ENCODE data around the gene BICC1. TPM values are rescaled to one million over a fixed set of nuclear protein-coding genes. Genes with fewer than 3 reads are reported as not detected.

BICC1 gene
- total RNA-seq, 6 donors from 2014 or later: 3.1 to 10.5 (median 3.9) TPM

GRCh38 chr10:58820861-58821751 is 308.4 kb downstream of the BICC1 start:
- H3K4me3 ChIP-seq: no peak overlapping the region
- H3K9me3 ChIP-seq: no peaks in the 10 kb centered on the region
- DNase-seq (no peak), ATAC-seq (ENCODE audit: low FRiP score in 2 of 2) (peak in 1 of 2 donors; percentile 17)
- no peaks in the 10 kb centered on the region for H3K27me3 ChIP-seq
- no peak for TF ChIP-seq POLR2A (IDR thresholded peaks at IDR 0.05)
- TF ChIP-seq, protein P1, sequence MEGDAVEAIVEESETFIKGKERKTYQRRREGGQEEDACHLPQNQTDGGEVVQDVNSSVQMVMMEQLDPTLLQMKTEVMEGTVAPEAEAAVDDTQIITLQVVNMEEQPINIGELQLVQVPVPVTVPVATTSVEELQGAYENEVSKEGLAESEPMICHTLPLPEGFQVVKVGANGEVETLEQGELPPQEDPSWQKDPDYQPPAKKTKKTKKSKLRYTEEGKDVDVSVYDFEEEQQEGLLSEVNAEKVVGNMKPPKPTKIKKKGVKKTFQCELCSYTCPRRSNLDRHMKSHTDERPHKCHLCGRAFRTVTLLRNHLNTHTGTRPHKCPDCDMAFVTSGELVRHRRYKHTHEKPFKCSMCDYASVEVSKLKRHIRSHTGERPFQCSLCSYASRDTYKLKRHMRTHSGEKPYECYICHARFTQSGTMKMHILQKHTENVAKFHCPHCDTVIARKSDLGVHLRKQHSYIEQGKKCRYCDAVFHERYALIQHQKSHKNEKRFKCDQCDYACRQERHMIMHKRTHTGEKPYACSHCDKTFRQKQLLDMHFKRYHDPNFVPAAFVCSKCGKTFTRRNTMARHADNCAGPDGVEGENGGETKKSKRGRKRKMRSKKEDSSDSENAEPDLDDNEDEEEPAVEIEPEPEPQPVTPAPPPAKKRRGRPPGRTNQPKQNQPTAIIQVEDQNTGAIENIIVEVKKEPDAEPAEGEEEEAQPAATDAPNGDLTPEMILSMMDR (IDR thresholded peaks at IDR 0.05): no peak
- 78 to 81% methylated on average over 7 of the region's 7 CpGs for WGBS, 2 donors
- no peaks in the 10 kb centered on the region for H3K36me3 ChIP-seq
- H3K27ac ChIP-seq: no peak overlapping the region
- H3K4me1 ChIP-seq: peaks cover 0 to 9% (median 3%) of the 10 kb centered on the region in 4 donors

GRCh38 chr10:58821752-58822056 is 309.0 kb downstream of the BICC1 start:
- TF ChIP-seq POLR2AphosphoS5 (IDR thresholded peaks at IDR 0.05) (no peak), POLR2A (IDR thresholded peaks at IDR 0.05) (no peak), EP300 (IDR thresholded peaks at IDR 0.05) (no peak)
- TF ChIP-seq, protein P1 (IDR thresholded peaks at IDR 0.05): no peak
- Histone ChIP-seq H3K9me3 (no peaks in the 10 kb centered on the region), H3K27ac (no peak overlapping the region), H3K27me3 (no peaks in the 10 kb centered on the region), H3K4me3 (no peak overlapping the region), H3K4me1 (peaks cover 0 to 9% (median 3%) of the 10 kb centered on the region in 4 donors), H3K36me3 (no peaks in the 10 kb centered on the region)
- whole genome bisulfite sequencing, 2 donors: 77 to 89% methylated on average over 1 of the region's 1 CpG
- DNase-seq (no peak), ATAC-seq (ENCODE audit: low FRiP score in 2 of 2) (no peak)

GRCh38 chr10:58823983-58824382 is 311.3 kb downstream of the BICC1 start:
- ATAC-seq (ENCODE audit: low FRiP score in 2 of 2): no peak
- Histone ChIP-seq H3K36me3 (no peaks in the 10 kb centered on the region), H3K27me3 (no peaks in the 10 kb centered on the region), H3K4me1 (peaks cover 0 to 2% (median 0%) of the 10 kb centered on the region in 4 donors), H3K27ac (no peak overlapping the region), H3K4me3 (no peak overlapping the region), H3K9me3 (no peaks in the 10 kb centered on the region)
- TF ChIP-seq, protein P1 (IDR thresholded peaks at IDR 0.05): no peak
- no peak for TF ChIP-seq POLR2AphosphoS5 (IDR thresholded peaks at IDR 0.05)
- TF ChIP-seq EP300 (IDR thresholded peaks at IDR 0.05): no peak
- no peak for TF ChIP-seq POLR2A (IDR thresholded peaks at IDR 0.05)
- 86 to 94% methylated on average over 1 of the region's 1 CpG for WGBS, 2 donors
- DNase-seq: no peak

DNA sequence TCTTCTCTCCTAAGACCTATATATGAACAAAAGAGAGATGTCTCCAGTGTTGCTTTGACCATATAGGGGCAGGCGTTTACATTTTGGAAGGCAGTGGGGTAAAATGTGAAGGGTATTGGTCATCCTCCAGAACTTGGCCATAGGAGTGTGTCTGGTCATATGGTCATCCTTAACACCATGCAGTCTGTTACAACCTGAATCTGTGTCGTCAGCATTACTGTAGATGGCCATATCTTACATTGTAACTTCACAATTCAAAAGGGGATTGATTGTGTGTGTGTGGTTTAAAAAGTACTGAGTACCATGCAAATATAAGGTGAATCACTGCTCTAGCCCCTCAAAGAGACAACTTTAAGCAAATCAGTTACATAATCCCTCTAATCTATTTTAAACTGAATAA is 311.7 kb downstream of the BICC1 start:
- Histone ChIP-seq H3K36me3 (no peaks in the 10 kb centered on the region), H3K9me3 (no peaks in the 10 kb centered on the region), H3K27me3 (no peaks in the 10 kb centered on the region), H3K4me1 (no peaks in the 10 kb centered on the region), H3K27ac (no peak overlapping the region), H3K4me3 (no peak overlapping the region)
- no peak for ATAC-seq (ENCODE audit: low FRiP score in 2 of 2)
- DNase-seq: no peak
- 86 to 90% methylated on average over 2 of the region's 2 CpGs for WGBS, 2 donors
- TF ChIP-seq EP300 (IDR thresholded peaks at IDR 0.05) (no peak), POLR2AphosphoS5 (IDR thresholded peaks at IDR 0.05) (no peak), POLR2A (IDR thresholded peaks at IDR 0.05) (no peak)
- TF ChIP-seq, protein P1 (IDR thresholded peaks at IDR 0.05): no peak

DNA sequence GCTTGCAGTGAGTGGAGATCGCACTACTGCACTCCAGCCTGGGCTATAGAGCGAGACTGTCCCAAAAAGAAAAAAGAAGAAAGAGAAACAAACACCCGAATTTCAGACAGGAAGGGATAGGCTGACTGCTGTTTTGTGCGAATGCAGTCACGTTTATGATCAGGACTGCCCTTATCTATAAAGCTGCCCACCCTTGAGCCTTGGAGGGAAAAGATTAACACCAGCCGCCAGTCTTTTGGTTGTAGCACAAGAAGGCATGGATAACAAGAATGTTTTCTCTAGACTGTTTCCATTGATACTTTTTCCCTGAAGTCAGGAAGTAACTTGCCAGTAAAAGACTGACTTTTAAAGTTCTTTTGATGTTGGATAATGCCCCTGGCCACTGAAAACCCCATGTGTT is 314.0 kb downstream of the BICC1 start:
- no peak overlapping the region for H3K27ac ChIP-seq
- H3K36me3 ChIP-seq: no peaks in the 10 kb centered on the region
- TF ChIP-seq, protein P1 (IDR thresholded peaks at IDR 0.05): no peak
- no peak for TF ChIP-seq POLR2A (IDR thresholded peaks at IDR 0.05)
- TF ChIP-seq EP300 (IDR thresholded peaks at IDR 0.05): no peak
- TF ChIP-seq POLR2AphosphoS5 (IDR thresholded peaks at IDR 0.05): no peak
- DNase-seq: no peak
- no peaks in the 10 kb centered on the region for H3K27me3 ChIP-seq
- WGBS, 2 donors: 51 to 54% methylated on average over 6 of the region's 6 CpGs
- H3K9me3 ChIP-seq: no peaks in the 10 kb centered on the region
- no peaks in the 10 kb centered on the region for H3K4me1 ChIP-seq
- H3K4me3 ChIP-seq: no peak overlapping the region
- ATAC-seq (ENCODE audit: low FRiP score in 2 of 2): no peak

All from upper lobe of left lung (tissue), 6 donors.